K562 (cell line): ENCODE data around the gene ZPLD1. TPM values are rescaled to one million over a fixed set of nuclear protein-coding genes. Genes with fewer than 3 reads are reported as not detected.

ENCODE experiments used
- ATAC-seq: fragments of 200-7000 bp; cut with Tn5 transposase; 3 replicates; pipeline ENCODE4 v1.9.1; 2020; ENCODE audit warnings: moderate library complexity
- BruUV-seq: library from RNA; stranded (reverse); fragments of 400-500 nt; replicated peaks from 2 replicates; lab custom pipeline; 2021; lab: Mats Ljungman, UMichigan
- CTCF ChIA-PET: fragments of 300-600 bp; formaldehyde crosslinking; extraction: SDS; loops from one replicate; lab custom pipeline; 2021; ENCODE audit warnings: low intra/inter-chr PET ratio; lab: Yijun Ruan, JAX
- POLR2A ChIA-PET: fragments of 300-600, 350-650 bp; sonication (Branson Sonifier 250); formaldehyde crosslinking; extraction: SDS; loops from one replicate; lab custom pipeline; 2021; ENCODE audit warnings: antibody characterized with exemption, inconsistent platforms; lab: Yijun Ruan, JAX
- DNase-seq, 4 experiments: peaks; one replicate each; pipeline versions ENCODE4 v3.0.0 to v3.0.0-alpha.2; 2011 to 2018; ENCODE audit warnings: low spot score in 3 of 4, mixed read lengths in 3 of 4; ENCODE audit errors: extremely low read depth in 1 of 4
- FAIRE-seq: peaks from 2 replicates; lab custom pipeline; 2011; peaks lifted over from hg19 to GRCh38; lab: Jason Lieb, UNC
- H2AFZ ChIP-seq: 2 replicates; pipeline ENCODE4 v1.6.0; 2011; ENCODE audit warnings: low read depth, low read length, control low read depth, inconsistent platforms
- H3K27ac ChIP-seq: fragments of 200-600 bp; 3 replicates; pipeline ENCODE4 v1.8.0; 2011; ENCODE audit warnings: low read depth, mild to moderate bottlenecking, control low read depth, inconsistent platforms, low read length, moderate library complexity, mixed read lengths; ENCODE audit errors: extremely low read depth
- H3K27me3 ChIP-seq, 2 experiments: fragments of 300-600 bp in 1 of 2; 2 replicates in 1 of 2; 3 replicates in 1 of 2; pipeline versions ENCODE4 v1.6.0 to v1.8.0; 2011; ENCODE audit warnings: inconsistent platforms in 2 of 2, low read length in 2 of 2, mild to moderate bottlenecking in 1 of 2, mixed read lengths in 1 of 2, moderate library complexity in 1 of 2; ENCODE audit not compliant: control insufficient read depth in 2 of 2, insufficient read depth in 2 of 2
- H3K36me3 ChIP-seq: fragments of 300-600 bp; 3 replicates; pipeline ENCODE4 v1.8.0; 2011; ENCODE audit warnings: mild to moderate bottlenecking, low read length, inconsistent platforms; ENCODE audit not compliant: control insufficient read depth, insufficient read depth
- H3K4me1 ChIP-seq, 2 experiments: fragments of 200-600 bp in 1 of 2; replicated peaks in 1 of 2; 2 replicates in 1 of 2; 3 replicates in 1 of 2; pipeline versions ENCODE4 v1.5.1 to v1.8.0; 2011; ENCODE audit warnings: inconsistent platforms in 2 of 2, low read length in 2 of 2, mild to moderate bottlenecking in 1 of 2, mixed read lengths in 1 of 2, moderate library complexity in 1 of 2; ENCODE audit not compliant: control insufficient read depth in 2 of 2, insufficient read depth in 2 of 2
- H3K4me2 ChIP-seq: 2 replicates; pipeline ENCODE4 v1.6.1; 2011; ENCODE audit warnings: low read length, control low read depth, inconsistent platforms, mixed read lengths; ENCODE audit not compliant: insufficient read depth
- H3K4me3 ChIP-seq: fragments of 200-600 bp; sonication (generic), shearing (Covaris generic); 2 replicates; pipeline ENCODE4 v1.5.1; 2016; ENCODE audit warnings: control low read depth, inconsistent platforms
- H3K79me2 ChIP-seq: fragments of 200-600 bp; 3 replicates; pipeline ENCODE4 v1.8.0; 2011; ENCODE audit warnings: low read length, inconsistent platforms; ENCODE audit not compliant: control insufficient read depth, insufficient read depth
- H3K9ac ChIP-seq, 2 experiments: 2 replicates each; pipeline versions ENCODE4 v1.6.0 to v1.6.1; 2011; ENCODE audit warnings: low read depth in 2 of 2, low read length in 2 of 2, control low read depth in 1 of 2, inconsistent platforms in 1 of 2, mild to moderate bottlenecking in 1 of 2, mixed read lengths in 1 of 2; ENCODE audit not compliant: insufficient read depth in 1 of 2
- H3K9me1 ChIP-seq: one replicate; pipeline ENCODE4 v1.6.0; 2011; ENCODE audit warnings: inconsistent platforms, mild to moderate bottlenecking, low read length, moderate library complexity; ENCODE audit not compliant: control insufficient read depth, insufficient read depth
- H3K9me3 ChIP-seq: replicated peaks from 2 replicates; pipeline ENCODE4 v1.5.1; 2011; ENCODE audit warnings: low read depth, low read length, inconsistent platforms; ENCODE audit not compliant: control insufficient read depth, insufficient read depth
- H4K20me1 ChIP-seq: replicated peaks from 2 replicates; pipeline ENCODE4 v1.6.1; 2011; ENCODE audit warnings: low read length, inconsistent platforms, mixed read lengths; ENCODE audit not compliant: control insufficient read depth, insufficient read depth
- ADNP ChIP-seq: fragments of 200-800 bp; sonication (Bioruptor generic); IDR thresholded peaks from 2 replicates; pipeline ENCODE4 v1.6.1; 2016; ENCODE audit warnings: missing genetic modification characterization, missing compliant biosample characterization
- CBFB ChIP-seq: sonication (generic); formaldehyde crosslinking; IDR thresholded peaks from 2 replicates; pipeline ENCODE4 v1.4.0; 2020; ENCODE audit warnings: mild to moderate bottlenecking, missing genetic modification reagents
- DMBX1 ChIP-seq: fragments of 250-450 bp; sonication (Bioruptor Pico); IDR thresholded peaks from 2 replicates; pipeline ENCODE4 v1.8.0; 2022; ENCODE audit warnings: inconsistent platforms, mild to moderate bottlenecking, moderate library complexity, borderline replicate concordance
- HSF4 ChIP-seq: fragments of 250-450 bp; sonication (Bioruptor Pico); IDR thresholded peaks from 2 replicates; pipeline ENCODE4 v2.1.2; 2022; ENCODE audit warnings: mild to moderate bottlenecking, moderate library complexity, borderline replicate concordance
- KDM5B ChIP-seq: fragments of 200-600 bp; sonication (generic); IDR thresholded peaks from 2 replicates; pipeline ENCODE4 v1.6.1; 2012; ENCODE audit warnings: low read depth, mild to moderate bottlenecking, moderate library complexity, low read length, control low read depth, inconsistent platforms; ENCODE audit not compliant: insufficient replicate concordance
- MTA3 ChIP-seq: fragments of 450-650 bp; formaldehyde crosslinking; IDR thresholded peaks from 2 replicates; pipeline ENCODE4 v1.6.1; 2017; ENCODE audit warnings: mild to moderate bottlenecking, borderline replicate concordance
- NFIX ChIP-seq: fragments of 250-450 bp; sonication (Bioruptor Pico); IDR thresholded peaks from 2 replicates; pipeline ENCODE4 v1.4.0; 2020; ENCODE audit warnings: low read depth, mild to moderate bottlenecking, moderate library complexity
- POLR3G ChIP-seq: IDR thresholded peaks from 2 replicates; pipeline ENCODE4 v1.6.1; 2011; ENCODE audit not compliant: insufficient read length, insufficient replicate concordance; ENCODE audit errors: extremely low read depth
- RHOXF2B ChIP-seq: fragments of 250-450 bp; sonication (Bioruptor Pico); conservative IDR thresholded peaks from 2 replicates; pipeline ENCODE4 v1.5.1; 2021
- SMAD3 ChIP-seq: fragments of 450-650 bp; formaldehyde crosslinking; conservative IDR thresholded peaks from 2 replicates; pipeline ENCODE4 v1.4.0; 2020; ENCODE audit warnings: mild to moderate bottlenecking
- YBX1 ChIP-seq: fragments of 450-650 bp; IDR thresholded peaks from 2 replicates; pipeline ENCODE4 v1.7.1; 2016; ENCODE audit warnings: mild to moderate bottlenecking
- ZNF263 ChIP-seq: sonication (generic); formaldehyde crosslinking; IDR thresholded peaks from 2 replicates; pipeline ENCODE4 v1.8.0; 2022; ENCODE audit warnings: mild to moderate bottlenecking, missing genetic modification reagents, borderline replicate concordance
- ZNF445 ChIP-seq: fragments of 250-450 bp; sonication (Bioruptor Pico); IDR thresholded peaks from 2 replicates; pipeline ENCODE4 v1.4.0; 2020; ENCODE audit warnings: low read depth, mild to moderate bottlenecking, moderate library complexity
- WGBS: fragments of 100-300 bp; shearing (Covaris generic); methylation state at CpG from one replicate; pipeline ENCODE4 v1.1.6; 2016; ENCODE audit warnings: low coverage, mixed read lengths; ENCODE audit not compliant: insufficient coverage; ENCODE audit errors: missing lambda C conversion rate; 5-methylcytosine and 5-hydroxymethylcytosine counted together
- in situ Hi-C: fragments of 300-500 bp; cut with MboI; formaldehyde crosslinking; loops from 4 replicates; pipeline ENCODE4 v1.15.0; 2018; ENCODE audit warnings: inconsistent platforms, mixed read lengths
- intact Hi-C: fragments of 100-400 bp; cut with micrococcal nuclease; formaldehyde crosslinking; loops from 2 replicates; pipeline ENCODE4 v1.14.2; 2022
- polyA plus RNA-seq, 8 experiments: library from polyadenylated mRNA; depleted of rRNA in 4 of 8; stranded (reverse) in 5 of 8; unstranded in 3 of 8; fragments of >200 nt; fragmentation: Nextera tagmentation in 2 of 8; fragmentation: Illumina TruSeq in 1 of 8; extraction: Ambion mirVana in 2 of 8; extraction: Trizol in 1 of 8; gene quantifications; 2 replicates each; pipeline versions ENCODE4 v1.2.1 to v1.2.3, GENCODE V29; 2011 to 2014; ENCODE audit warnings: inconsistent platforms in 1 of 8, missing spikeins in 1 of 8
- total RNA-seq, 7 experiments: library from RNA; depleted of rRNA in 6 of 7; stranded (reverse); fragments of >200 nt in 6 of 7; fragmentation: Illumina TruSeq in 2 of 7; extraction: Trizol in 2 of 7; gene quantifications; 2 replicates each; pipeline versions ENCODE4 v1.2.1 to v1.2.3, GENCODE V29; 2011 to 2021; ENCODE audit warnings: low replicate concordance in 1 of 7
- TF ChIP-seq, protein P1 (sequence below): fragments of 450-650 bp; IDR thresholded peaks from 2 replicates; pipeline ENCODE4 v1.6.1; 2016; ENCODE audit warnings: borderline replicate concordance
- TF ChIP-seq, protein P2 (sequence below), 2 experiments: fragments of 450-650 bp; IDR thresholded peaks; 2 replicates each; pipeline ENCODE4 v1.6.1; 2016

The ZPLD1 gene
- total and polyA plus RNA-seq, 9 of the 15 experiments (the other 6 are each of a cell fraction or from before 2014, with no cell fraction given), result 0.03 to 0.10 (median 0.04) TPM; not detected in 6

DNA sequence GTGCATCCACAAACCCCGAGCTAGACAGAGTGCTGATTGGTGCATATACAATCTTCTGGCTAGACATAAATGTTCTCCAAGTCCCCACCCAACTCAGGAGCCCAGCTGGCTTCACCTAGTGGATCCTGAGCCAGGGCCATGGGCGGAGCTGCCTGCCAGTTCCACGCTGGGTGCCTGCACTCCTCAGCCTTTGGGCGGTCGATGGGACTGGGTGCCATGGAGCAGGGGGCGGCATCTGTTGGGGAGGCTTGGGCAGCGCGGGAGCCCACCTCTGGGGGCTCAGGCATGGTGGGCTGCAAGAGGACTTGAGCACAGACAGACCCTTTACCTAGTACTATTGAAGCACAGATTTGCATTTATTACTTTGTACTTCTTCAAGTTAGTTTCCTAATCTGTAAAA lies 57.5 kb downstream of the ZPLD1 start:
- intact Hi-C loops (no loop called here), in situ Hi-C loops (no loop called here)
- no peaks in the 10 kb centered on the region for H3K9me3 ChIP-seq
- H3K27ac ChIP-seq, result no peak overlapping the region
- H3K4me1 ChIP-seq, result no peaks in the 10 kb centered on the region
- FAIRE-seq, result no peak
- no peak overlapping the region for H3K4me2 ChIP-seq
- BruUV-seq, result no TSS peak
- no peak for ATAC-seq
- no peaks in the 10 kb centered on the region for H4K20me1 ChIP-seq
- no peaks in the 10 kb centered on the region for H3K36me3 ChIP-seq
- H3K9ac ChIP-seq, result no peak overlapping the region
- CTCF ChIA-PET, result no interaction called here
- 3% methylated on average over 8 of the region's 8 CpGs for WGBS
- no peak for DNase-seq
- no peaks in the 10 kb centered on the region for H3K27me3 ChIP-seq
- H3K4me3 ChIP-seq, result no peak overlapping the region
- no peak overlapping the region for H2AFZ ChIP-seq
- POLR2A ChIA-PET, result no interaction called here
- no peaks in the 10 kb centered on the region for H3K79me2 ChIP-seq
- H3K9me1 ChIP-seq, result no peaks in the 10 kb centered on the region
- TF ChIP-seq, protein P1, sequence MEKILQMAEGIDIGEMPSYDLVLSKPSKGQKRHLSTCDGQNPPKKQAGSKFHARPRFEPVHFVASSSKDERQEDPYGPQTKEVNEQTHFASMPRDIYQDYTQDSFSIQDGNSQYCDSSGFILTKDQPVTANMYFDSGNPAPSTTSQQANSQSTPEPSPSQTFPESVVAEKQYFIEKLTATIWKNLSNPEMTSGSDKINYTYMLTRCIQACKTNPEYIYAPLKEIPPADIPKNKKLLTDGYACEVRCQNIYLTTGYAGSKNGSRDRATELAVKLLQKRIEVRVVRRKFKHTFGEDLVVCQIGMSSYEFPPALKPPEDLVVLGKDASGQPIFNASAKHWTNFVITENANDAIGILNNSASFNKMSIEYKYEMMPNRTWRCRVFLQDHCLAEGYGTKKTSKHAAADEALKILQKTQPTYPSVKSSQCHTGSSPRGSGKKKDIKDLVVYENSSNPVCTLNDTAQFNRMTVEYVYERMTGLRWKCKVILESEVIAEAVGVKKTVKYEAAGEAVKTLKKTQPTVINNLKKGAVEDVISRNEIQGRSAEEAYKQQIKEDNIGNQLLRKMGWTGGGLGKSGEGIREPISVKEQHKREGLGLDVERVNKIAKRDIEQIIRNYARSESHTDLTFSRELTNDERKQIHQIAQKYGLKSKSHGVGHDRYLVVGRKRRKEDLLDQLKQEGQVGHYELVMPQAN, result no peak
- TF ChIP-seq ZNF445 (CRISPR knock-in tag) (no peak), DMBX1 (CRISPR knock-in tag) (no peak), YBX1 (no peak), SMAD3 (CRISPR knock-in tag) (no peak), CBFB (CRISPR knock-in tag) (no peak), KDM5B (no peak), NFIX (CRISPR knock-in tag) (no peak), RHOXF2B (no peak), ADNP (no peak), MTA3 (no peak), POLR3G (no peak), HSF4 (CRISPR knock-in tag) (no peak), ZNF263 (CRISPR knock-in tag) (no peak)
- TF ChIP-seq, protein P2, sequence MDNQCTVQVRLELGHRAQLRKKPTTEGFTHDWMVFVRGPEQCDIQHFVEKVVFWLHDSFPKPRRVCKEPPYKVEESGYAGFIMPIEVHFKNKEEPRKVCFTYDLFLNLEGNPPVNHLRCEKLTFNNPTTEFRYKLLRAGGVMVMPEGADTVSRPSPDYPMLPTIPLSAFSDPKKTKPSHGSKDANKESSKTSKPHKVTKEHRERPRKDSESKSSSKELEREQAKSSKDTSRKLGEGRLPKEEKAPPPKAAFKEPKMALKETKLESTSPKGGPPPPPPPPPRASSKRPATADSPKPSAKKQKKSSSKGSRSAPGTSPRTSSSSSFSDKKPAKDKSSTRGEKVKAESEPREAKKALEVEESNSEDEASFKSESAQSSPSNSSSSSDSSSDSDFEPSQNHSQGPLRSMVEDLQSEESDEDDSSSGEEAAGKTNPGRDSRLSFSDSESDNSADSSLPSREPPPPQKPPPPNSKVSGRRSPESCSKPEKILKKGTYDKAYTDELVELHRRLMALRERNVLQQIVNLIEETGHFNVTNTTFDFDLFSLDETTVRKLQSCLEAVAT (IDR thresholded peaks at IDR 0.05), result no peak
